Uterus (tissue), 4 donors: Measurements from ENCODE around the gene APOL1. TPM values are rescaled to one million over a fixed set of nuclear protein-coding genes. Genes with fewer than 3 reads are reported as not detected.

Experiments used
- DNase-seq, 2 donors: peaks; one replicate each; pipeline ENCODE4 v3.0.0-alpha.2; 2019 to 2020
- H3K27ac ChIP-seq, 2 donors: fragments of 200-600 bp; sonication (generic); 1 replicate in 1 of 2; 2 replicates in 1 of 2; pipeline ENCODE4 v1.5.1; 2016 to 2018
- H3K27me3 ChIP-seq, 2 donors: fragments of 200-600 bp; sonication (generic); one replicate each; pipeline ENCODE4 v1.5.1; 2018 to 2019; ENCODE audit warnings: control low read depth in 1 of 2
- H3K36me3 ChIP-seq, 2 donors: fragments of 200-600 bp; sonication (generic); one replicate each; pipeline ENCODE4 v1.5.1; 2019; ENCODE audit warnings: control low read depth in 1 of 2
- H3K4me1 ChIP-seq, 2 donors: fragments of 200-600 bp; sonication (generic); one replicate each; pipeline ENCODE4 v1.5.1; 2018 to 2019; ENCODE audit warnings: control low read depth in 1 of 2
- H3K4me3 ChIP-seq, 2 donors: fragments of 200-600 bp; sonication (generic); 1 replicate in 1 of 2; 2 replicates in 1 of 2; pipeline ENCODE4 v1.5.1; 2018 to 2019; ENCODE audit warnings: mild to moderate bottlenecking in 1 of 2
- H3K9me3 ChIP-seq, 2 donors: fragments of 200-600 bp; sonication (generic); one replicate each; pipeline ENCODE4 v1.5.1; 2019; ENCODE audit warnings: control low read depth in 1 of 2
- CTCF ChIP-seq, 4 experiments: fragments of 200-600 bp in 2 of 4; fragments of 450-650 bp in 2 of 4; sonication (generic) in 2 of 4; IDR thresholded peaks; one replicate each; pipeline ENCODE4 v1.5.1; 2016 to 2019; ENCODE audit warnings: antibody characterized with exemption in 4 of 4, mild to moderate bottlenecking in 2 of 4, moderate library complexity in 1 of 4
- POLR2A ChIP-seq, 2 donors: fragments of 450-650 bp; IDR thresholded peaks; one replicate each; pipeline ENCODE4 v1.6.1; 2016; ENCODE audit warnings: antibody characterized with exemption in 2 of 2, mild to moderate bottlenecking in 1 of 2, moderate library complexity in 1 of 2
- intact Hi-C: fragments of 100-400 bp; cut with DNase I; formaldehyde crosslinking; loops from one replicate; pipeline ENCODE4 v1.15.1; 2023; ENCODE audit warnings: low total_unique reads
- total RNA-seq, 4 donors: library from RNA; depleted of rRNA in 3 of 4; stranded (reverse); fragments of >200 nt in 3 of 4; gene quantifications; one replicate each; pipeline versions ENCODE4 v1.1.0 to v1.2.4, GENCODE V29; 2014 to 2023
- donor health status: DM: yes; HTN: yes; CAD: no.

Gene APOL1
- total RNA-seq, 4 donors from 2014 or later = 9.8 to 89.7 (median 19.9) TPM

- Histone ChIP-seq H3K4me3 (no peak overlapping the region), H3K9me3 (no peaks in the 10 kb centered on the region), H3K4me1 (no peaks in the 10 kb centered on the region), H3K36me3 (no peaks in the 10 kb centered on the region), H3K27ac (peak overlapping the region; percentile 15 to 49), H3K27me3 (no peaks in the 10 kb centered on the region)
- no peak for TF ChIP-seq POLR2A (IDR thresholded peaks at IDR 0.05)
- no peak for TF ChIP-seq CTCF (IDR thresholded peaks at IDR 0.05)
- intact Hi-C loops = no loop called here
- no peak for DNase-seq
These were observed 49.6 kb downstream of the APOL1 start for GRCh38 chr22:36302439-36303114.

- H3K27ac ChIP-seq = peak overlapping the region in 1 of 2 donors; percentile 49
- no peak for DNase-seq
- H3K4me3 ChIP-seq = no peak overlapping the region
- H3K4me1 ChIP-seq = no peaks in the 10 kb centered on the region
- TF ChIP-seq CTCF (IDR thresholded peaks at IDR 0.05) = no peak
- TF ChIP-seq POLR2A (IDR thresholded peaks at IDR 0.05) = no peak
- no peaks in the 10 kb centered on the region for H3K9me3 ChIP-seq
- intact Hi-C loops = no loop called here
- H3K27me3 ChIP-seq = no peaks in the 10 kb centered on the region
- no peaks in the 10 kb centered on the region for H3K36me3 ChIP-seq
These were observed 50.2 kb downstream of the APOL1 start for GRCh38 chr22:36303115-36303467.

- TF ChIP-seq CTCF (IDR thresholded peaks at IDR 0.05) = no peak
- TF ChIP-seq POLR2A (IDR thresholded peaks at IDR 0.05) = no peak
- Histone ChIP-seq H3K4me3 (no peak overlapping the region), H3K9me3 (no peaks in the 10 kb centered on the region), H3K27ac (peak overlapping the region in 1 of 2 donors; percentile 46), H3K4me1 (no peaks in the 10 kb centered on the region), H3K27me3 (no peaks in the 10 kb centered on the region), H3K36me3 (no peaks in the 10 kb centered on the region)
- intact Hi-C loops = no loop called here
- no peak for DNase-seq
These were observed 50.9 kb downstream of the APOL1 start for GRCh38 chr22:36303874-36304273.

- Histone ChIP-seq H3K4me1 (no peaks in the 10 kb centered on the region), H3K36me3 (no peaks in the 10 kb centered on the region), H3K9me3 (no peaks in the 10 kb centered on the region), H3K27me3 (no peaks in the 10 kb centered on the region), H3K4me3 (no peak overlapping the region), H3K27ac (peak overlapping the region; percentile 2 to 46)
- no peak for TF ChIP-seq CTCF (IDR thresholded peaks at IDR 0.05)
- TF ChIP-seq POLR2A (IDR thresholded peaks at IDR 0.05) = no peak
- DNase-seq = no peak
- intact Hi-C loops = no loop called here
These were observed 51.5 kb downstream of the APOL1 start for GRCh38 chr22:36304429-36304828.

- H3K9me3 ChIP-seq = no peaks in the 10 kb centered on the region
- no peak for DNase-seq
- H3K4me1 ChIP-seq = no peaks in the 10 kb centered on the region
- no peak overlapping the region for H3K27ac ChIP-seq
- H3K27me3 ChIP-seq = no peaks in the 10 kb centered on the region
- H3K36me3 ChIP-seq = no peaks in the 10 kb centered on the region
- TF ChIP-seq POLR2A (IDR thresholded peaks at IDR 0.05) (no peak), CTCF (IDR thresholded peaks at IDR 0.05) (no peak)
- H3K4me3 ChIP-seq = no peak overlapping the region
- intact Hi-C loops = no loop called here
These were observed 52.9 kb downstream of the APOL1 start for GRCh38 chr22:36305813-36306212.
